Activated naive CD4-positive, alpha-beta T cell treated with anti-CD3 and anti-CD28 coated beads, Interleukin-2, amount 10 ng/mL, durations not matched to agents 7 days and 5 days (primary cell): ENCODE results near the gene MICAL3.
"Not testable (repeated sequence)": the region's sequence is repeated elsewhere in the genome, so short reads cannot be mapped to it uniquely, and the experiment has no call there.

Experiments
- CTCF ChIA-PET: fragments of 350-600 bp; sonication (Branson Sonifier 250); formaldehyde crosslinking; loops from one replicate; lab custom pipeline; 2021; ENCODE audit warnings: antibody characterized with exemption; lab: Charles Lee
- DNase-seq: peaks from one replicate; pipeline ENCODE4 v3.0.0-alpha.2; 2020
- H3K27ac Mint-ChIP-seq: one replicate; pipeline ENCODE4 v1.8.0; 2021; ENCODE audit warnings: mild to moderate bottlenecking, moderate library complexity, mixed read lengths
- H3K27me3 Mint-ChIP-seq: one replicate; pipeline ENCODE4 v1.8.0; 2021; ENCODE audit warnings: mild to moderate bottlenecking, mixed read lengths
- H3K36me3 Mint-ChIP-seq: one replicate; pipeline ENCODE4 v1.8.0; 2021; ENCODE audit warnings: mixed read lengths
- H3K4me1 Mint-ChIP-seq: one replicate; pipeline ENCODE4 v1.8.0; 2021; ENCODE audit warnings: mixed read lengths
- H3K4me3 Mint-ChIP-seq: one replicate; pipeline ENCODE4 v1.8.0; 2021; ENCODE audit warnings: mild to moderate bottlenecking, moderate library complexity, mixed read lengths
- H3K9me3 Mint-ChIP-seq: one replicate; pipeline ENCODE4 v1.8.0; 2021; ENCODE audit warnings: mixed read lengths

MICAL3 gene

DNA sequence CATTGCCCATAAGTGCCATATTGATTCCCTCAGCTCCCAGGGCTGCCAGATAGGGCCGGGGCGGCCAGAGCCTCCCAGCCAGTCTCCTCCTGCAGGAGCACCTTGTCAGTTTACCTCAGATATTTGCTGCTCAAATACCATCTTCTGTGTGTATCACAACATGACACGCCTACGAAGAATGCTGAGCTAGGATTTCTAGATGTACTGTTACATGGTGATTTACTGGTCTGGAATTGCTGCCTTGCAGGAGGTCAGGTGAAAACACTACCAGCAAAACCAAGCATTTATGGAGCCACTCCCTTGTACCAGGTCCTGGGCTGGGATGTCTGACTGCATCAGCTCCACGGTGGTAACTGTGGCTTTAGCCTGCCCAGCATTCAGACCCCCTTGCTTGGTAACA lies 11.8 kb downstream of the MICAL3 start:
- CTCF ChIA-PET, result interaction anchor here (1.7 kb wide), 1 partner anchor 16 kb away, joined by 4 read pairs; no protein-coding TSS in a partner anchor
- no peak for DNase-seq
- Mint-ChIP-seq H3K4me3 (no peak overlapping the region), H3K27ac (no peak overlapping the region), H3K36me3 (no peaks in the 10 kb centered on the region), H3K4me1 (no peaks in the 10 kb centered on the region), H3K9me3 (no peaks in the 10 kb centered on the region), H3K27me3 (peaks cover 25% of the 10 kb centered on the region)

DNA sequence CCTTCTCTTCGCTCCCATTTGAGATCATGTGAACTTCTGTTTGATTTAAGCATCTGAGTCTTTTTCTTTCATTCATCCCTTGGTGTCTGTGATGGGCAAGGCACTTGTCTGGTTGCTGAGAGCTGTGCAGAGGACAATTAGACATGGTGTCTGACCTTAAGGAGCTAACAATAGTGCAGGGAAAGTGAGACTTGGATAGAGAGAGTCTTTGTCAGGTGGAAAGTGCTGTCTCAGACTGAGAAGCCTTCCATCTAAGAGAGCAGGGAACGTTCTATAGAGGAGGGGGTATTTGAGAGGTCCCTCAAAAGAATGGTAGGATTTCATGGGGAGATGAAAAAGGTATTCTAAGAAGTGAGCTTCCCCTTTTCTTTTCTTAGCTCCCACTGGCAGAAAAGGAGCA lies 14.1 kb downstream of the MICAL3 start:
- no peak overlapping the region for H3K4me3 Mint-ChIP-seq
- DNase-seq, result no peak
- peaks cover 36% of the 10 kb centered on the region for H3K27me3 Mint-ChIP-seq
- H3K9me3 Mint-ChIP-seq, result no peaks in the 10 kb centered on the region
- CTCF ChIA-PET, result no interaction called here
- no peaks in the 10 kb centered on the region for H3K36me3 Mint-ChIP-seq
- no peak overlapping the region for H3K27ac Mint-ChIP-seq
- no peaks in the 10 kb centered on the region for H3K4me1 Mint-ChIP-seq

DNA sequence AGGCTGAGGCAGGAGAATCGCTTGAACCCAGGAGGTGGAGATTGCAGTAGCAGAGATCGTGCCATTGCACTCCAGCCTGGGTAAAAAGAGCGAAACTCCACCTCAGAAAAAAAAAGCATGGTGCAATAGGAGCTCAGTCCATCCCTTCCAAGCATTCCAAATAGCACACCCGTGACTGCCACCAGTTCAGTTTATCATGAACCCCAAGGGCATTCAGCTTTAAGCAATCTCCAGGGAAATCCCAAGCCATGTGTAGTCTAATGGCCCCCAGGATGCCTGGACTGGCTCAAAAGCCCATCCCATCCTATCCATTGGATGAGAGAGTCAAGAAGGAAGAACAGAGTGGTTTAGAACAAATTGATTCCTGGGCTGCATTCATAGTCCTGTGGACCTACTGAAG lies 16.2 kb downstream of the MICAL3 start:
- Mint-ChIP-seq H3K9me3 (no peaks in the 10 kb centered on the region), H3K4me1 (peaks cover 2% of the 10 kb centered on the region), H3K4me3 (no peak overlapping the region), H3K27ac (no peak overlapping the region), H3K36me3 (no peaks in the 10 kb centered on the region), H3K27me3 (peaks cover 46% of the 10 kb centered on the region)
- CTCF ChIA-PET, result interaction anchor here (1.2 kb wide), 1 partner anchor 25 kb away, joined by 4 read pairs; no protein-coding TSS in a partner anchor
- no peak for DNase-seq

GRCh38 chr22:18005201-18005926 lies 19.0 kb downstream of the MICAL3 start:
- CTCF ChIA-PET, result interaction anchor here (1.2 kb wide), 1 partner anchor 11 kb away, joined by 3 read pairs; no protein-coding TSS in a partner anchor
- H3K27ac Mint-ChIP-seq, result no peak overlapping the region
- H3K36me3 Mint-ChIP-seq, result no peaks in the 10 kb centered on the region
- H3K27me3 Mint-ChIP-seq, result peaks cover 46% of the 10 kb centered on the region
- no peak overlapping the region for H3K4me3 Mint-ChIP-seq
- DNase-seq, result no peak
- no peaks in the 10 kb centered on the region for H3K9me3 Mint-ChIP-seq
- peaks cover 14% of the 10 kb centered on the region for H3K4me1 Mint-ChIP-seq

DNA sequence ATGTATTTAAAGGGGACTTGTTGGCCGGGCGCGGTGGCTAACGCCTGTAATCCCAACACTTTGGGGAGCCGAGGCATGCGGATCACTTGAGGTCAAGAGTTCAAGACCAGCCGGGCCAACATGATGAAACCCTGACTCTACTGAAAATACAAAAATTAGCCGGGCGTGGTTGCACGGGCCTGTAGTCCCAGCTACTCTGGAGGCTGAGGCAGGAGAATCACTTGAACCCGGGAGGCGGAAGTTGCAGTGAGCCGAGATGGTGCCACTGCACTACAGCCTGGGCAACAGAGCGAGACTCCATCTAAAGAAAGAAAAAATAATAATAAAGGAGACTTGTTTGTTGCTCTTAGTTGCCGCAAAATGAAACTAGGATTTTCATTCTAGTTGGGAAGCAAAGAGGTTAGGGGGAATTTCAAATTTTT lies 22.5 kb downstream of the MICAL3 start:
- H3K4me1 Mint-ChIP-seq, result peaks cover 47% of the 10 kb centered on the region
- peak overlapping the region; percentile 87 for H3K4me3 Mint-ChIP-seq
- not testable (repeated sequence) for DNase-seq, H3K36me3 Mint-ChIP-seq, H3K9me3 Mint-ChIP-seq
- peaks cover 41% of the 10 kb centered on the region for H3K27me3 Mint-ChIP-seq
- peak overlapping the region; percentile 88 for H3K27ac Mint-ChIP-seq
- CTCF ChIA-PET, result interaction anchor here (1.1 kb wide), 1 partner anchor 82 kb away, joined by 3 read pairs; no protein-coding TSS in a partner anchor

DNA sequence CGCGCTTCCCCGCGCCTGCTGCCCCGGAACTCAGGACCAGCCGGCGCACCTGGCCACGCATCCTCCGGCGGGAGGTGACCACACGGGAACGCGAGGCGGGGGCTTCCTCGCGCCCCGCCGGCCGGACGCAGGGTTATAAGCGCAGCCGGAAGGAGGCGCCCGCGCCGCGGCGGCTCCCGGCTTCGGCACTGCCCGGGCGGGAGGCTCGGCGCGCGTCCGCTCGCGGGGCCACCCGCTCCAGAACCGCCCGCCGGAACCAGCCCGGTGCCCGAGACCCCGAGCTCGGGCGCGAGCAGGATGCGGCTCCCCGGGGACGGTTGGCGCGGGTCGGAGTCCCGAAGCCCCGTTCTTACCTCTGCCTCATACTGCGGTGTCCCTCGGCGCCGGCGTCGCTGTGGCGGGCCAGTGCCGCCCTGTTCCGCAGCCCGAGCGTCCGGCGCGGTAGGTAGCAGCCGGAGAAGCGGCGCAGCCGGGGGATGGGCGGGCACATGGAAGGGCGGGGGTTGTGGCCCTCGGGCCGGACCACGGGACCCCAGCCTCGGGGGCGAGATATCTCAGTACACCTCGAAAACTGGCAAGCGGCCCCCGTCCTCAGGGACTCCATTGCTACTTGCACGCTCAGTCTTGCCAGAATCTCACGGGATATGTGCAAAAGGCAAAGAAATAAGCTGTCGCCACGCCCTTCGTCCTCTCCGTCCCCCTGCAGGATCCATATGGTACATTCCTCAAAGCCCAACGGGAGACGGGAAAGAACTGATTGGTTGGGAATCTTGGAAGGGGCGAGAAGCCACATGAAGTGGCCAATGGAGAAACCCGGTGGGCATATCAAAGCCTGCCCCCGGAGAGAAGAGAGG lies 23.1 kb downstream of the MICAL3 start:
- Mint-ChIP-seq H3K9me3 (no peaks in the 10 kb centered on the region), H3K4me3 (peak overlapping the region; percentile 87), H3K36me3 (no peaks in the 10 kb centered on the region), H3K4me1 (peaks cover 53% of the 10 kb centered on the region), H3K27me3 (peaks cover 35% of the 10 kb centered on the region), H3K27ac (peak overlapping the region; percentile 88)
- peak; percentile 76 for DNase-seq
- CTCF ChIA-PET, result interaction anchor here (1.0 to 1.5 kb wide), 3 partner anchors 23 to 109 kb away, joined by 3 read pairs; partner anchors contain the start of gene MICAL3

DNA sequence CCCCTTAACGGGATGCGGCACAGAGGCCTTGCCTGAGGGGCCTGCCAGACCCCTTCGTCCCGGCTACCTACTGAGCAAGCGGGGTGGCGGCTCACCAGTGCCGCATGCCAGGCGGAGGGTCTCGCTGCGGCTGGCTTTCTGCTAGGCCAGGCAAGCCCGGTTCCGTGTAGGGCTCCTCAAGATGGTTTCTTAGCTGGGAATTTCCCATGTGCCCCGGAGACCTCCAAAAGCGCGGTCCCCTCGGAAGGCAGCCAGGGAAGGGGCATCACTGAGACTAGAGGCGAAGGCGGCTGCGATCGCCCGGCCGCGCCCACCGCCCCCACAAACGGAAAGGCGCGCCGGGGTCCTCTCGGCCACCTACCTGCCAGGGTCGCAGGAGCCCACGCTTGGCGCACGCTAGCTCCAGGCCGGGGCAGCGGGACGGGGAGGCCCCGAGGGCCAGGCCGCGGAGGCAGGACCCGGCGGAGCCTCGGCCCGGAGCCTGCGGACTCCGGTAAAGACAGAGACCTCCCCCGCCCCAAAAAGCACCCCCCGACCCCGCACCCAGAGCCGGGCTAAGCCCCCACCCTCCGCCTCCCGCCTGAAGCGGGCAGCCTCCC lies 23.8 kb downstream of the MICAL3 start:
- H3K36me3 Mint-ChIP-seq, result no peaks in the 10 kb centered on the region
- H3K27me3 Mint-ChIP-seq, result peaks cover 32% of the 10 kb centered on the region
- H3K27ac Mint-ChIP-seq, result no peak overlapping the region
- H3K4me1 Mint-ChIP-seq, result peaks cover 54% of the 10 kb centered on the region
- DNase-seq, result peak; percentile 30
- no peaks in the 10 kb centered on the region for H3K9me3 Mint-ChIP-seq
- CTCF ChIA-PET, result interaction anchor here (1.0 to 1.5 kb wide), 3 partner anchors 24 to 108 kb away, joined by 3 read pairs; partner anchors contain the start of gene MICAL3
- peak overlapping the region; percentile 63 for H3K4me3 Mint-ChIP-seq

- CTCF ChIA-PET, result interaction anchor here (1.1 to 1.5 kb wide), 3 partner anchors 25 to 169 kb away, joined by 3 read pairs; partner anchors contain the start of gene MICAL3
- Mint-ChIP-seq H3K27ac (peak overlapping the region; percentile 21), H3K9me3 (no peaks in the 10 kb centered on the region), H3K27me3 (peaks cover 32% of the 10 kb centered on the region), H3K36me3 (no peaks in the 10 kb centered on the region), H3K4me1 (peaks cover 57% of the 10 kb centered on the region), H3K4me3 (peak overlapping the region; percentile 63)
- DNase-seq, result no peak
Observed at GRCh38 chr22:17999851-18000250, 24.5 kb downstream of the MICAL3 start.

GRCh38 chr22:17998913-17999312 lies 25.4 kb downstream of the MICAL3 start:
- Mint-ChIP-seq H3K4me1 (peaks cover 60% of the 10 kb centered on the region), H3K27me3 (peaks cover 29% of the 10 kb centered on the region), H3K4me3 (peak overlapping the region; percentile 63), H3K36me3 (no peaks in the 10 kb centered on the region), H3K9me3 (no peaks in the 10 kb centered on the region), H3K27ac (no peak overlapping the region)
- DNase-seq, result no peak
- CTCF ChIA-PET, result interaction anchor here (1.1 kb wide), 1 partner anchor 168 kb away, joined by 3 read pairs; no protein-coding TSS in a partner anchor

DNA sequence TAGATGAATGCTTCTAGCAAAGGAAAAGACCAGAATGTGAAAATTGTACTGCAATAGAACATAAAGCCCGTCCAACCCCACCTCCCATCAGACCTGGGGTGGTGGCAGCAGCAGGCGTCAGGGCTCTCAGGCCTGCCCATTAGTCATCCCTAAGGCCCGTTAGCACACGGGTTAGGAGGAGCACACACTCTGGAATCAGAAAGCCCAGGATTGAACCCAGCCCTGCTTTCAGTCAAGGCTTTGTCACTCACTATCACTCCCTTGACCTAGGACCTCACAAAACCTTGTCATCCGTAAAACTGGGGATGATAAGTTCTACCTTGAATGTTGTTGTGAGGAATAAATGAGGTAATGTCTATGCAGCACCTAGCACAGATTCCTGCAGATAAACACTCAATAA lies 26.9 kb downstream of the MICAL3 start:
- H3K4me3 Mint-ChIP-seq, result no peak overlapping the region
- peaks cover 19% of the 10 kb centered on the region for H3K27me3 Mint-ChIP-seq
- CTCF ChIA-PET, result interaction anchor here (1.8 kb wide), 1 partner anchor 27 kb away, joined by 5 read pairs; the partner anchor contains the start of gene MICAL3
- no peaks in the 10 kb centered on the region for H3K36me3 Mint-ChIP-seq
- no peak for DNase-seq
- peak overlapping the region; percentile 88 for H3K27ac Mint-ChIP-seq
- H3K4me1 Mint-ChIP-seq, result peaks cover 57% of the 10 kb centered on the region
- no peaks in the 10 kb centered on the region for H3K9me3 Mint-ChIP-seq

DNA sequence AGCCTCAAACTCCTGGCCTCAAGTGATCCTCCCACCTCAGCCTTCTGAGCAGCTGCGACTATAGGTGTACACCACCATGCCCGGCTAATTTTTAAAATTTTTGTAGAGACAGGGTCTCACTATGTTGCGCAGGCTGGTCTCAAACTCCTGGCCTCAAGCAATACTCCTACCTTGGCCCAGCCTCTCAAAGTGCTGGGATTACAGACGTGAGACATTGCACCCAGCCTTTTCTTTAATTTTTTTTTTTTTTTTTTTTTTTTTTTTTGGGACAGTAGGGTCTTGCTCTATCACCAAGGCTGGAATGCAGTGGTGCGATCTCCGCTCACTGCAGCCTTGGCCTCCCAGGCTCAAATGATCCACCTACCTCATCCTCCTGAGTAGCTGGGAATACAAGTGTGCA lies 29.1 kb downstream of the MICAL3 start:
- H3K36me3 Mint-ChIP-seq, CTCF ChIA-PET, H3K4me3 Mint-ChIP-seq, DNase-seq, H3K27me3 Mint-ChIP-seq, H3K9me3 Mint-ChIP-seq: not testable (repeated sequence)
- Mint-ChIP-seq H3K4me1 (peaks cover 45% of the 10 kb centered on the region), H3K27ac (peak overlapping the region; percentile 14)

DNA sequence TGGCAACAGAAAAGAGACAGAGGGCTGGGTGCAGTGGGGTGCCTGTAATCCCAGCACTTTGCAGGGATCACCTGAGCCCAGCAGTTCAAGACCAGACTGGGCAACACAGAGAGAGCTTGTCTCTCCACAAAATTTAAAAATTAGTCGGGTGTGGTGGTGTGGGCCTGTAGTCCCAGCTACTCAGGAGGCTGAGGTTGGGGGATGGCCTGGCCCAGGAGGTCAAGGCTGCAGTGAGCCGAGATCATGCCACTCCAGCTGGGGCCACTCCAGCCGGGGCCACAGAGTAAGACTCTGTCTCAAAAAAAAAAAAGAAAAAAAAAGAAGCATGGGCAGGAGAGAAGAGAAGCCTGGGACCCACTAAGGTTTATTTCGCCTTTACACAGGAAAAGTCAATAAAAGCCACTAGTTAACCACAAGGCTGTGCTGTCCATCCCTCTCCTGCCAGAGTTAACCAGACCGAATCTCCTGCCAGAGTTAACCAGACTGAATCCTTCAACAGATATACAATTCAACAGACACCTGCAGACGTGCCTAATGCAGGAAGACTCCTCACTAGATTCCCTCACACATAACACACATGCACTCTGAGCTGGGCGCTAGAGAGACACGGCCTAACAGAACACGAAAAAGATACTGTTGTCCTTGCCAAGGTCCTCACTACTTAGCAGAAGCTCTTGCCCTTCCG lies 29.8 kb downstream of the MICAL3 start:
- H3K27ac Mint-ChIP-seq, result no peak overlapping the region
- no peaks in the 10 kb centered on the region for H3K36me3 Mint-ChIP-seq
- H3K9me3 Mint-ChIP-seq, result no peaks in the 10 kb centered on the region
- CTCF ChIA-PET, result no interaction called here
- H3K27me3 Mint-ChIP-seq, result no peaks in the 10 kb centered on the region
- no peak overlapping the region for H3K4me3 Mint-ChIP-seq
- no peak for DNase-seq
- peaks cover 38% of the 10 kb centered on the region for H3K4me1 Mint-ChIP-seq

GRCh38 chr22:17992976-17993375 lies 31.4 kb downstream of the MICAL3 start:
- H3K36me3 Mint-ChIP-seq, DNase-seq, CTCF ChIA-PET, H3K9me3 Mint-ChIP-seq, H3K4me3 Mint-ChIP-seq, H3K27ac Mint-ChIP-seq, H3K27me3 Mint-ChIP-seq: not testable (repeated sequence)
- H3K4me1 Mint-ChIP-seq, result peaks cover 29% of the 10 kb centered on the region
